ENCODE measurements around the gene SF3B3.

The SF3B3 gene

DNA sequence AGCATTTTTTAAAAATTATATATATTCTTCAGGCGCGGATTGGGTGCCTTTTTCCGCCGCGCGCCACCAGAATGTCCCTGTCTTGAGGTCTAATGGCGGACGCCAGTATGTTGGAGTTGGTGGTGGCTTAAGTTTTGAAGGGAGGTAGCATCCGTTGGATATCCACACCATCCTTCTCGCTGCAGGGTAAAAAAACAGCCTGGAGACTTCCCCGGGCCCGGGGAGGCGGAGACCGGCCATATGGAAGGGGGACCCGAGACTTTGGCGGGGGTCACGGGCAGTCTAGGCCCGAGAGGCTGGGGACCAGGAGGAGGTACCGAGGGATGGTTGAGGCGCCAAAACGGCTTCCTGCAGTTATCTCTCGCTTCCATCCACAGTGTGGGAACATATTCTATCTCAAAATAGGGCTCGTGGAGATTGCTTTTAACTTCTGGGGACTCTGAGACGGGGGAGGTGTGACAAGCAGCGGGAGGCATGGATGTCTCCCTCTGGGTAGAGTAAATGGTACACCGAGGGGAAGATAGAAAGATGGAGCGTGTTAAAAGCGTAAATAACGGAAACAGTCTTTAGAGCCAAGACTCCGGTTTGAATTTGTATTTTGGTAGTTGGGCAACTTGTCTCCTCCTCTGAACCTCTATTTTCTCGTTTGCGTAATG is at the start of gene SF3B3:
TSS of gene SF3B3 (plus strand) at position 74 of the 656 bp plus-strand sequence. CDS start 2,841 bp downstream, outside the sequence.
- DNase-seq: peak; percentile 68 to 73

DNA sequence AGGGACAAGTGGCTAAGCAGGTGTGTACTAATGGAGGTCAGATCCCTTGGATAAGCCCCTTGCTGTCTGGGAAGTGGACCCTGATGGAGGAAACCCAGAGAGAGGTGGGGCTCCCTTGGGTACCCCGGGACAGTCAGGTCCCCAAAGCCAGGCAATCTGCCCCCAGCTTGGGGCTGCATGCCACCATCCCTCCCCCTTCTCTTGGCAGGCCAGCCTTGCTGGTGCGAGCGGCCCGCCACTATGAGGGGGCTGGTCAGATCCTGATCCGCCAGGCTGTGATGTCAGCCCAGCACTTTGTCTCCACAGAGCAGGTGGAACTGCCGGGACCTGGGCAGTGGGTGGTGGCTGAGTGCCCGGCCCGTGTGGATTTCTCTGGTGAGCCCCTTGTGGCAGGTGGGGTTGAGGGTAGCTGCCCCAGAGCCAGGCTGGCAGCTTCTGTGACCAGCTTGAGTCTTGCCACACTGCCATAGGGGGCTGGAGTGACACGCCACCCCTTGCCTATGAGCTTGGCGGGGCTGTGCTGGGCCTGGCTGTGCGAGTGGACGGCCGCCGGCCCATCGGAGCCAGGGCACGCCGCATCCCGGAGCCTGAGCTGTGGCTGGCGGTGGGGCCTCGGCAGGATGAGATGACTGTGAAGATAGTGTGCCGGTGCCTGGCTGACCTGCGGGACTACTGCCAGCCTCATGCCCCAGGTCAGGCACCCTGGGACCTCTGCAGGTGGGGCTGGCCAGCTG is 49.1 kb upstream of the SF3B3 start:
- DNase-seq: no peak

DNA sequence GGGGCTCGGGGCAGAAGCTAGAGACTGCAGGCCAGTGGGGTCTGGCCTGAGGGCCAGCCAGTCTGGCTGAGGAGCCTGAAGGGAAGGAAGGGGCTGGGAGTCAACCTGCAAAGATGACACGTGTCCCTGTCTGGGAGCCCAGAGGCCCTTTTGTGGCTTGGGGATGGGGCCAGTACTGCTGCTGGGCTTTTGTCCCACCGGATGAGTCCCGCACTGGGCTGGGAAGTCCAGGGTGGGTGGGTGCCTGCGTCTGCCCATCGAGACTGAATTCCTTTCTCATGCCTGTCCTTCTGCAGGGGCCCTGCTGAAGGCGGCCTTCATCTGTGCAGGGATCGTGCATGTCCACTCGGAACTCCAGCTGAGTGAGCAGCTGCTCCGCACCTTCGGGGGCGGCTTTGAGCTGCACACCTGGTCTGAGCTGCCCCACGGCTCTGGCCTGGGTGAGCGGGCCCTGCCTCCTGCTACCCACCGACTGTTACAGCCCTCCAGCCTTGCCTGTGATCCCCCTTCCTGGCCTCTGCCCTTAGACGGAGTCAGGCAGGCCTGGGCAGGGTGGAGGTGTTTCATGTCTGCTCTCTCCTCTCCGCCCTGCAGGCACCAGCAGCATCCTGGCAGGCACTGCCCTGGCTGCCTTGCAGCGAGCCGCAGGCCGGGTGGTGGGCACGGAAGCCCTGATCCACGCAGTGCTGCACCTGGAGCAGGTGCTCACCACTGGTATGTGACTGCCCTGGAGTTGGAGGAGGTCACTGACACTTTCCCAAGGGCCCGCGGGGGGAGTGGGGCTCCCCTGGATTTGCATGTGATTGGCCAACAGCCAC is 48.4 kb upstream of the SF3B3 start:
- no peak for DNase-seq

DNA sequence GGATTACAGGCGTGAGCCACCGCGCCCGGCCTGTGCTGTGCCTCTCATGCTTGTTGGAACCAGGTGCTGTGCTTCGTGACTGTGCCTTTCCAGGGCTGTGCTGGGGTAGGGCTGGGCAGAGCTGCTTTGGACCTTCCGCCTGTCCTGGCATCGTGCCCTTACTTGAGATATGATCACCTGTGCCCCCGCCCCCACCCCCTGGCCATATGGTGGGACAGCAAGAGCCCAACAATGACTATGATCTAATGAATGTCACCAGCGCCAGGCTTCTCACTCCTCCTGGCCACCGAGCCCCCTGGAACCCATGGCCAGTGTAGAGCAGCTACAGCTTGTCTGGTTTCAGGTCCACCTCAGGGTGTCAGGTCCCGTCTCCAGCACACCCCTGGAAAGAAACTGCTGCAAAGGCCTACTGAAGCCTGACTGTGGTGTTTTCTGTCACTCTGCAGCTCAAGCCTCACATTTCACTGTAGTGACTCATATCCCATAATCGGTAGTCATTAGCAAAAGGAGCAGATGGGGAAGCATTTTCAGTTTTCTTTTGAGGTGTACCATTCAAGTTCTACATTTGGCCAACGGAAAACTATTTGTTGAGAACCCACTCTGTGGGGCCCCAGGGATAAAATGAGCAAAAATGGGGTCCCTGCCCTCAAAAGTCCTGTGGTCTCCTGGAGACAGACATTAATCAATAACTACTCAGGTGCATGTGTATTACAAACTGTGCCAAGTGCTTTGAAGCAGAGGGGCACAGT is 47.2 kb upstream of the SF3B3 start:
- peak; percentile 64 to 67 for DNase-seq

DNA sequence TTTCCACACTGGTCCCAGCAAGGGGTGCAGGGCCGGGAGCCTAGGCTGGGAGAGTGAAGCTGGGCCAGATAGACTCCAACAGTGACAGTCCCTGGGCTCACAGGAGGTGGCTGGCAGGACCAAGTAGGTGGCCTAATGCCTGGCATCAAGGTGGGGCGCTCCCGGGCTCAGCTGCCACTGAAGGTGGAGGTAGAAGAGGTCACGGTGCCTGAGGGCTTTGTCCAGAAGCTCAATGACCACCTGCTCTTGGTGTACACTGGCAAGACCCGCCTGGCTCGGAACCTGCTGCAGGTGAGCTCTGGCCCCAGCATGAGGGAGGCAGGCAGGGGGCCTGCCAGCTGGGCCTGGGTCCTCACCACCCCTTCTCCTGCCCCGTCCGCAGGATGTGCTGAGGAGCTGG is 45.4 kb upstream of the SF3B3 start:
- DNase-seq: no peak

DNA sequence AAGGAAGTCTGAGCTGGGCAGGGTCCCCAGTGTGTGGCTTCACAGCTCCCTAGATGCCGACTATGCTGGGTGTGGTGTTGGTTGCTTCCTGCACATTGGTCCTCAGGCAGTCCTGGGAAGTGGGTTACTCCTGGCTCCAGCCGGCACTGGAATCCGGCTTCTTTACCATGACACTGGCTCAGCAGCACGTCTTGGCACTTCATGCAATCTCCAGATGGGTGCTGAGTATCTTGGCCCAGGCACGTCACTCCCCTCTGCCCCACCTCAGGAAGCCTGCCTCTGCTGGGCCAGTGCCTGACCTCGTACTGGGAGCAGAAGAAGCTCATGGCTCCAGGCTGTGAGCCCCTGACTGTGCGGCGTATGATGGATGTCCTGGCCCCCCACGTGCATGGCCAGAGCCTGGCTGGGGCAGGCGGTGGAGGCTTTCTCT is 44.7 kb upstream of the SF3B3 start:
- DNase-seq: no peak

DNA sequence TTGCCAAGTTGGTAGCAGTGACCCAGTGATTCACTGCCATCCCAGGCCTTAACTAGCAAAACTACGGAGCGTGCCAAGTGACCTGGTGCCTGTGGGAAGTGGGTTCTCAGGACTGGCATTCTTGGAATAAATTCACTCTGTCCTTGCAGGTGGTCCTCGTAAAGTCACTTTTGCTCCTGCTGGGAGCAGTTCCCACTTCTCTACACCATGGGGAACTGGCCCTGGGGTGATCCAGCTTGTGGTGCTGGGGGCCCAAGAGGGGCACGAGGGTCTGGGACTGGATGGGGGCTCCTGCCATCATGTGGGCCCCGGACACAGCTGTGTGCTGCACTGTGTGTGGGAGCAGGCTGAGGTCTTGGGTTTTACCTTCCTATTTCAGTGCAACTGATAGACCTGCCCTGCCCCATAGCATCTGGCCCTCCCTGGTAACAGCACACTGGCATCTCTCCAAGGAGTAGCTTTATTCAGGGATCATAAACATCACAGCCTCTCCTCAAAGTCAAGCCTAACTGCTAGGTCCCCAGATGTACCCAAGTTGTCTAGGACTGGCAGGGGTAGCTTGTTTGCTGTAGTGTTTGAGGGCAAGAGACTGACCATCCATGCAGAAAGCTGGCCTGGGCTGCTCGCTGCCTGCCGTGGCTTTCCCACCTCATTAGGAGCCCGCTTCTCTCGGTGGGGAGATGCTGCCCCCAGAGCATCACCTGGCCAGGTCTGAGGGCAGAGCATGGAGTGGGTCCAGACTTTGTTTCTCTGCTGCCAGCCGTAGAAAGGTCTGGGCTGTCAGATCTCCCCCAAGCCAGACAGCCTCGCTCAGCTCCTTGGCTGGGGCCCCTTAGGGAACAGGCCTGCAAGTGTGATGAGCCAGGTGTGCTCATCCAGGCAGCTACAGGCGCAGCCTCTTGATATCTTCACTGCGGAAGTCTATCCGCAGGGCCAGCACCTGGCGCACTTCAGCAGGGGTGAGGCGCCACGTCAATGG is 43.2 kb upstream of the SF3B3 start:
- DNase-seq: no peak

DNA sequence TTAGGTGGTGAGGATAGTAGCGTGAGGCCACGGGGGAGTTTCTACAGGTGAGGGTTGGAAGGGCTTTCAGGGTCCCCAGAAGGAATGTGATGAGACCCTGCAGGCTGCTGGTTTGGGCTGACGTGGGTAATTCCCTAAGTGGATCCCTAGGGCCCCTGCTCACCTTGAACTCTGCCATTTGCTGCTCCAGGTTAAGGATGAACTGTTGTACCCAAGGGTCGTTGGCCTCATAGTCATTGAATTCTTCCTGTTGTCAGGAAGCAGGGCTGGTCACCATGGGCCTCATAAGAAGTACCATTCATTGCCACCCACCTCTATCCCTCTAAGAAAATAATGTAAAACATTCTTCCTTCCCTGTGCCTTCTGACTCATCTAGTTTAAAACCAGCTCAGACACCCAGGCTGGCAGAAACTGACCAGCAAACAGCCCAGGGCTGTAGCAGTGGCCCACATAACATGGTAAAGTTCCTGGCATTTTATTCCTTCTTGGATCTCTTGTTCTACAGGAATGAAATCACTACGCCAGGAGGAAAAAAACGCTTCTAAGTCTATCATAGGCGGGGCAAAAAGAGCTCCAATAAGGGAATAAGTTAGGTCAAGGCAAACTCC is 41.6 kb upstream of the SF3B3 start:
- DNase-seq: no peak

DNA sequence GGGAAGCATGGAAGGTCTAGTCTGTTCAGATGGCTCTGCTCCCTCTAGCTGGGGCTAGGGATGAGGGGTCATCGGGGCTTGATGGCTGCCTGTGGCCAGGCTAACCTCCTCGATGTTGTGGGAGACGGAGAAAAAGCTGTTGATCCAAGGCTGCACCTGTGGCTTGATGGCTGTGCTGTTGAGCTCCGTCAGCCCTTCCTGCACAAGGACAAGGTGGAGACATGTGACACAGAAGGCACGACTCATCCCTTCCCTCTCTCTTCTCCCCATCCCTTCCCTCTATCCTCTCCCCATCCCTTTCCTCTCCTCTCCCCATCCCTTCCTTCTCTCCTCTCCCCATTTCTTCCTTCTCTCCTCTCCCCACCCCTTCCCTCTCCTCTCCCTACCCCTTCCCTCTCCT is 41.0 kb upstream of the SF3B3 start:
- no peak for DNase-seq

DNA sequence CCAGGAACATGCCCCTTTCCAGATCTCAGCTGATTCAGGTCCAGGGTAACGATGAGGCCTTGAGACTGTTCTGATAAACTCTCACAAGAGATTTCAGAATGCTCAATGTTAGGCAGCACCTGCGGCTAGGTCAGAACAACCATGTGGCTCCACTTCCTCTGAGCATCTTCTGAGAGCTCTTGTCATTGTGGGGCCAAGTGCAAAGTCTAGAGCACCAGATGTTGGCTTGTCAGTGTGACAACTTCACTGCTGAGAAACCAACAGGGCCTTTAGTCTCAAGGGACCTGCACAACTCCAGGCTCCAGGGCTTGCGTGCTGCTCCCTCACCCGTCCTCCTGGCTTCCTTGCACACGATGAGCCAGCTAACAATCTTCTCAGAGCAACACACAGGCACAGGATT is 40.2 kb upstream of the SF3B3 start:
- no peak for DNase-seq

DNA sequence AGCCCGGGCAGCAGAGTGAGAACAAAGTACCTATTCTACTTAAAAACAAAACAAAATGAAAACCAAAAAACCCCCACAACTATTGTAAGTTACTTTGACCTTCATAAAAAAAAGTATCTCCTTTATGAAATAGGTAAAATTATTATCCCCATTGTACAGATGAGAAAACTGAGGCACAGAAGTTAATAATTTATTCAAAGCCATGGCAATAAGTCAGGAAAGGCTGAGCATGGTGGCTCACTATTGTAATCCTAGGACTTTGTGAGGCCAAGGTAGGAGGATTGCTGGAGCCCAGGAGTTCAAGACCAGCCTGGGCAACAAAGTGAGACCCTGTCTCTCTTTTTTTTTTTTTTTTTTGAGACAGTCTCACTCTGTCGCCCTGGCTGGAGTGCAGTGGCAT is 38.7 kb upstream of the SF3B3 start:
- DNase-seq: no peak

DNA sequence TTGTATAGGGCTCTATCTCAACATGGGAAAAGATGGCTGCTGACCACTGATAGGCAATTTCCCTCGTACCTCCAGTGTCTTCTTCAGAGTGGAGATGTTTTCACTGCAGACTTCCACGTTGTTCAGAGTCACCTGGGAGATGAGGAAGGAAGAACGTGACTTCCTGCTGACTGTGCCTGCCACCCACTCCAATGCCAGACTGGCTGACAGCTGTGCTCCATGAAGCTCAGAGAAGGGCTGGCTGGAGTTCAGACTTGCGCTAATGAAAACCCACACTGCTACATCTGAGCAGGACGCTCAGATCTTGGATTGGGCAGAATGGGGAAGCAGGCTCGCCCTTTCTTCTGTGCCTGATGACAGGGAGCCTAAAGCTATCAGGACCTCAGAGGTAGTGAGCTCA is 33.4 kb upstream of the SF3B3 start:
- DNase-seq: no peak

DNA sequence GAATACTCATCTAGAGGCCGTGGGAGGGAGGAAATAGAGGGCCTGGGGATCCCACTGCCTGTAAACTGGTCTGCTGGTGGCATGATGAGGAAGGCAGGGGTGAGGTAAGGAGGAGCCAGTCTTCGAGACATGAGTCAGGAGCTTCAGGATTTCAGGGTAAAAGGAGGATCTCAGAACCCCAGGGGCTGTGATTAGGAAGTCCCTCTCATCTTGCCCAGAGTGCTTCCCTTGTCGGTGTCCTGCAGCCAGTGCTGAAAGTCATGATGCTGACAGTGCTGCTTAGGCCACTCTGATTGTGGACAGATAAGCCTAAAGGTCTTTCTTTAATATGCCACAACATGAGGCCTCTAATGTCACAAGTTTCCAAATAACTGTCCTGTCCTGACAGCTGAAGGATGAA is 29.8 kb upstream of the SF3B3 start:
- no peak for DNase-seq

DNA sequence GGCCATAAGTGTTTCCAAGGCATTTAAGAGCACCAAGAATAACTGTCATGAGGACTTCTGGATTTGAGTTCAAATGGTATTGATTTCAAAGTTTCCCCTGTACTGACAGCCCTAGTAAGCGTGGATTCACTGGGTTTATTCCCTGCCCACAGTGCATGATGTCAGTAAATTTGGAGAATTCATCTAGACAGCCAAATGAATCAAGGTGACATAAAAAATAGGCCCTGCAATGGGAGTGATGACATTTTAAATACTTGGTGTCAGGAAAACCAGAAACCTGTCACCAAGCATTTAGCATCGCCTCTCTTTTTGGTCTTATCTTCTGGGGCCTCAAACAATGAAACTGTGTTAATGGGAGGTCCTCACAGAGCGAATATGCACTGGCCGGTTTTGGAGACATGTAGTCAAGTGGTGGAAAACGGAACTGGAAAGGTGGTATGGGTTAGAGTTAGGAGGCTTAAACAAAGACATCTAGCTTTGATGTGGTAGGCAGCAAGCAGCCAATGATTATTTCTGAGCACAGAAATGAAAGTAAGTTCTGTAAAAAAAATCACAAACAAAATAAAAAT is 29.3 kb upstream of the SF3B3 start:
- no peak for DNase-seq

DNA sequence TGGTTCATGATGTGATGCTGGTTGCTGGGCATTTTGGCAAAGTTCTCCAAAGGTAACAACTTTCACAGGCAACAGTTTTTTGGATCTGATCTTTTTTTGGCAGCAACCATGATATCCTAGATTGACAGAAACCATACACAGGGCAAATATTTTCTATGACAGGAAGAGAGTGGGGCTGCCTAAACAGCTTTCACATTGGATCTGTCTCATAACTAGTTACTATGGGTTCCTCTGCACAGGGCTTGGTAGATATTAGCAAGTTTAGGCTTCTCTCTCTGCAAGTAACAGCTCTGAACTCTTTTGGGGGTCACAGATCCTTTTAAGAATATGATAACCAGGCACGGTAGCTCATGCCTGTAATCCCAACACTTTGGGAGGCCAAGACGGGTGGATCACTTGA is 28.8 kb upstream of the SF3B3 start:
- DNase-seq: no peak

DNA sequence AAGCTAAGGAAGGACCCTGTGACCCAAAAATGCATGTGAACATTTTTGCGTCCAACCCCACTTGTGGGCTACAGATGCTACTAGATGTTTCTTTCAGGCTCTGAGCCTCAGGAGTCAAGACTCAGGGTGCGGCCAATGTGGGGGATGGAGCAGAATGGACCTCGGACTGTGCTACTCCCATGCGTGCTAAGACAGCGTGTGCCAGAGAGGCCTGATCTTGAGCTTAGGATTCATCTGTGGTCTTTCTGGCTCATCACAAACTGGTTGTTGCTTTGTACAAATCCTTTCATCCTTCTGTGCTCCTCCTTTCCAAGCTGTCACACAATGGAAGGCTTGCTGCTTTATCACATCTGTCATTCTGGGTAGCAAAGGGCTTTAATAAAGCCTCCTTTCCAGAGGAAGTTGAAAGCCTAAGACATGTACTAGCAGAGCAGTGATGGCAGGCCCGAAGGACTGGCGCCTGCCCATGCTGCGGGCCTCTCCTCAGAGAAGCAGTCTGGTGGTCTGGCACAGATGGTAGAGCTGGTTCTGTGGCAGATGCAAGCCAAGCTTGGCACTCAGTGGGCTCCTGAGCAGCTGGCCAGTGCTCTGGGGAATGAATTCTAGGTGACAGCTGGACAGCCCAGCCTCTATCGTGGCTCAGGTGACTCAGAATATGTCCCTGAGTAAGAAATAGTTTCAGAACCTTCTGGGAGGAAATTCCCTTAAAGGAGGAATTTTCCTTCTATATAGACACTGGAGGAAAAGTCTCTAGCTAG is 28.0 kb upstream of the SF3B3 start:
- no peak for DNase-seq

DNA sequence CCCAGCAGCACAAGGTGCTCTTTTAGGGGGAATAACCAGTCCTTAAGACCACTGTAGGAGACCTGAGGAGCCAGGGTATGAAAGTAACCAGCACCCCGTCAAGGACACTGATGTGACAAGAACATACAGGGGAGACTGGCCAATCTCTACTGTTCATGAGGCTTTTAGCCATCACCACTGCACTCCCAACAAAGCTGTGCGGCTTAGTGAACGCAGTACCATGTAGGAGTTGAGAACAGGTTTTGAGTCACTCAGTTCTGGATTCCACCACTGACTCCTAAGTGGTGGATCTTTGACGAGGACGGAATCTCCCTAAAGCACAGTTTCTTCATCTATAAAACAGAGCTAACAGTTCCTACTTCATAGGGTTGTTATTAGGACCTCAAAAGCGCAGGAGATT is 27.1 kb upstream of the SF3B3 start:
- DNase-seq: peak; percentile 30 to 51

DNA sequence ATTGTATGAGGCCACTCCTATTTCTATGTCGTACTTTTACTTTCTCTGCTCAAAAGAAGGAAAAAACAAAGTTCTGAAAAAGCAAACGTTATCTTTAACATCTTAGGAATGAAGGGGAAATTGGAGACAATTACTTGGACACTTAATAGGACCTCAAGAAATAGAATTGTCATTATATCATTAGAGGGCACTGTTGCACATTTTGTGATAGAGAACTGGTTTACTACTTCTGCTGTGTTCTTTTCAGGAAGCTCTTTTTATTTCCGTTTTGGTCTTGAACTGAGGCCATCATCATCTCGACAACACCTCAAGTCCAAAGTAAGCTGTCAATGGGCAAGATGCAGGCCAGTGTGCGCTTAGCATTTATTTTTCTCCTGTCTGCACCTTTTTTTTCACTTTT is 14.9 kb upstream of the SF3B3 start:
- no peak for DNase-seq

DNA sequence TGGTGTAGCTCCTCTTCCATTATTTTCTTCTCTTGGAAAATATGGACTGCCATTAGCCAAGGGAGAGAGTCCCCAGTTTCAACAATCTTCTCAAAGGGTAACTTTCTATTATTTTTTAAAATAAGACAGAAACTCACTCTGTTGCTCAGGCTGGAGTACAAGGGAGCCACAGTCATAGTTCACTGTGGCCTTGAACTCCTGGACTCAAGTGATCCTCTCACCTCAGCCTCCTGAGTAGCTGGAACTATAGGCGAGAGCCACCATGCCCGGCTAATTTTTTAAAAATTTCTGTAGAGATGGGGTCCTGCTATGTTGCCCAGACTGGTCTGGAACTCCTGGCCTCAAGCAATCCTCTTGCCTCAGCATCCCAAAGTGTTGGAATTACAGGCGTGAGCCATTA is 13.4 kb upstream of the SF3B3 start:
- DNase-seq: no peak

DNA sequence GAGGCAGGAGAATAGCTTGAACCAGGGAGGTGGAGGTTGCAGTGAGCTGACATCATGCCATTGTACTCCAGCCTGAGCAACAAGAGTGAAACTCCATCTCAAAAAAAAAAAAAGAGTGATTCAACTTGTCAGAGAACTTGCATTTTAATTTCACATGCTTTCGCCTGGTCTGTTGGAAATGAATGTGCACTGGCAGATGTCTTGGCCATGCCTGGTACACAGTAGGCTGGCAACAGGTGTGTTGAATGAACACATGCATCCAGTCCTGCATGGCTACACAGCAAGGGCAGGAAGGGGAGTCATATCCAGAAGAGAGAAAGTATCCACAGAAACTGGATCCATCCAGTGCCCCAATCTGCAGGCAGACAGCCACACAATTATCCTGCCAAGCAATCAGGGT is 11.8 kb upstream of the SF3B3 start:
- DNase-seq: no peak
